ENCODE data around the gene CACNA1G. TPM values are rescaled to one million over a fixed set of nuclear protein-coding genes. Genes with fewer than 3 reads are reported as not detected.

CACNA1G gene
- polyA plus RNA-seq, 1 donor from 2014 or later = 10.9 TPM

DNA sequence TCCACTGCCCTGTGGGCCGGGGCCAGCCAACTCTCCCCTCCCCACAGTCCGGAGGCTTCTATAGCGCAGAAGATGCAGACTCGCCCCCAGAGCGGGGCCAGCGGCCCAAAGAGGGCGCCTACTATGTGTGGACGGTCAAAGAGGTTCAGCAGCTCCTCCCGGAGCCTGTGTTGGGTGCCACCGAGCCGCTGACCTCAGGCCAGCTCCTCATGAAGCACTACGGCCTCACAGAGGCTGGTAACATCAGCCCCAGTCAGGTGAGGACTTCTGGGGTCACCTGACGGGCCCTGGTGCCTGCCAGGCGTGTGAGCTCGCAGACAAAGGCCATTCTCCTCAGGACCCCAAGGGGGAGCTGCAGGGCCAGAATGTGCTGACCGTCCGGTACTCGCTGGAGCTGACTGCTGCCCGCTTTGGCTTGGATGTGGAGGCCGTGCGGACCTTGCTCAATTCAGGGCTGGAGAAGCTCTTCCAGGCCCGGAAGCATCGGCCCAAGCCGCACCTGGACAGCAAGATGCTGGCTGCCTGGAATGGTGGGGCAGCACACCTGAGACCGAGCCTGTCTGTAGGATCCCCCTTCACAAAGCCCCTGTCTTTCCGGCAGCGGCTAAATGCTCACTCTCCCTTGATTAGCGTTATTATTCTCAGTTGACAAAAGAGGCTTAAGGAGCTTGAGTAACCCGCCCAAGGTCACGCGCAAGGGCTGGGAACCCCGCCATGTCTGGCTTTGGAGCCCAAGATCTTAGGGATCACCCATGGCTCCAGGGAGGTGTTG is 9.7 kb upstream of the CACNA1G start:
- Histone ChIP-seq H3K27ac (ENCODE audit: low read length) (no peak overlapping the region), H3K4me2 (ENCODE audit: low read length) (no peak overlapping the region), H3K36me3 (ENCODE audit: insufficient read depth, low read length) (no peaks in the 10 kb centered on the region), H3K4me3 (ENCODE audit: low read length) (no peak overlapping the region), H3K79me2 (replicated peaks; ENCODE audit: insufficient read depth, low read length) (no peaks in the 10 kb centered on the region), H3F3A (ENCODE audit: insufficient read depth, low read length, poor library complexity, severe bottlenecking) (no peaks in the 10 kb centered on the region), H4K20me1 (ENCODE audit: insufficient read depth) (no peaks in the 10 kb centered on the region), H3K9ac (ENCODE audit: low read length) (peak overlapping the region; percentile 7), H3K9me3 (ENCODE audit: low read length) (no peaks in the 10 kb centered on the region), H2AFZ (ENCODE audit: low read depth, low read length) (no peak overlapping the region), H3K9me2 (ENCODE audit: insufficient read depth, low read length) (no peaks in the 10 kb centered on the region), H3K27me3 (ENCODE audit: insufficient read depth, low read depth, low read length) (no peaks in the 10 kb centered on the region)
- TF ChIP-seq POLR2AphosphoS5 (IDR thresholded peaks at IDR 0.05) (no peak), EP300 (conservative IDR thresholded peaks at IDR 0.05; ENCODE audit: poor library complexity, severe bottlenecking) (no peak), RAD21 (conservative IDR thresholded peaks at IDR 0.05) (peak; percentile 89), MXI1 (conservative IDR thresholded peaks at IDR 0.05; ENCODE audit: poor library complexity, severe bottlenecking) (peak; percentile 16), EZH2 (IDR thresholded peaks at IDR 0.05; ENCODE audit: borderline replicate concordance, insufficient read depth, low read length, poor library complexity, severe bottlenecking) (no peak), TAF1 (IDR thresholded peaks at IDR 0.05; ENCODE audit: low read depth) (no peak), SMC3 (conservative IDR thresholded peaks at IDR 0.05; ENCODE audit: poor library complexity) (peak; percentile 92)
- TF ChIP-seq, protein P1, sequence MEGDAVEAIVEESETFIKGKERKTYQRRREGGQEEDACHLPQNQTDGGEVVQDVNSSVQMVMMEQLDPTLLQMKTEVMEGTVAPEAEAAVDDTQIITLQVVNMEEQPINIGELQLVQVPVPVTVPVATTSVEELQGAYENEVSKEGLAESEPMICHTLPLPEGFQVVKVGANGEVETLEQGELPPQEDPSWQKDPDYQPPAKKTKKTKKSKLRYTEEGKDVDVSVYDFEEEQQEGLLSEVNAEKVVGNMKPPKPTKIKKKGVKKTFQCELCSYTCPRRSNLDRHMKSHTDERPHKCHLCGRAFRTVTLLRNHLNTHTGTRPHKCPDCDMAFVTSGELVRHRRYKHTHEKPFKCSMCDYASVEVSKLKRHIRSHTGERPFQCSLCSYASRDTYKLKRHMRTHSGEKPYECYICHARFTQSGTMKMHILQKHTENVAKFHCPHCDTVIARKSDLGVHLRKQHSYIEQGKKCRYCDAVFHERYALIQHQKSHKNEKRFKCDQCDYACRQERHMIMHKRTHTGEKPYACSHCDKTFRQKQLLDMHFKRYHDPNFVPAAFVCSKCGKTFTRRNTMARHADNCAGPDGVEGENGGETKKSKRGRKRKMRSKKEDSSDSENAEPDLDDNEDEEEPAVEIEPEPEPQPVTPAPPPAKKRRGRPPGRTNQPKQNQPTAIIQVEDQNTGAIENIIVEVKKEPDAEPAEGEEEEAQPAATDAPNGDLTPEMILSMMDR (IDR thresholded peaks at IDR 0.05; ENCODE audit: poor library complexity, severe bottlenecking) = peak; percentile 86
- TF ChIP-seq, protein P2, sequence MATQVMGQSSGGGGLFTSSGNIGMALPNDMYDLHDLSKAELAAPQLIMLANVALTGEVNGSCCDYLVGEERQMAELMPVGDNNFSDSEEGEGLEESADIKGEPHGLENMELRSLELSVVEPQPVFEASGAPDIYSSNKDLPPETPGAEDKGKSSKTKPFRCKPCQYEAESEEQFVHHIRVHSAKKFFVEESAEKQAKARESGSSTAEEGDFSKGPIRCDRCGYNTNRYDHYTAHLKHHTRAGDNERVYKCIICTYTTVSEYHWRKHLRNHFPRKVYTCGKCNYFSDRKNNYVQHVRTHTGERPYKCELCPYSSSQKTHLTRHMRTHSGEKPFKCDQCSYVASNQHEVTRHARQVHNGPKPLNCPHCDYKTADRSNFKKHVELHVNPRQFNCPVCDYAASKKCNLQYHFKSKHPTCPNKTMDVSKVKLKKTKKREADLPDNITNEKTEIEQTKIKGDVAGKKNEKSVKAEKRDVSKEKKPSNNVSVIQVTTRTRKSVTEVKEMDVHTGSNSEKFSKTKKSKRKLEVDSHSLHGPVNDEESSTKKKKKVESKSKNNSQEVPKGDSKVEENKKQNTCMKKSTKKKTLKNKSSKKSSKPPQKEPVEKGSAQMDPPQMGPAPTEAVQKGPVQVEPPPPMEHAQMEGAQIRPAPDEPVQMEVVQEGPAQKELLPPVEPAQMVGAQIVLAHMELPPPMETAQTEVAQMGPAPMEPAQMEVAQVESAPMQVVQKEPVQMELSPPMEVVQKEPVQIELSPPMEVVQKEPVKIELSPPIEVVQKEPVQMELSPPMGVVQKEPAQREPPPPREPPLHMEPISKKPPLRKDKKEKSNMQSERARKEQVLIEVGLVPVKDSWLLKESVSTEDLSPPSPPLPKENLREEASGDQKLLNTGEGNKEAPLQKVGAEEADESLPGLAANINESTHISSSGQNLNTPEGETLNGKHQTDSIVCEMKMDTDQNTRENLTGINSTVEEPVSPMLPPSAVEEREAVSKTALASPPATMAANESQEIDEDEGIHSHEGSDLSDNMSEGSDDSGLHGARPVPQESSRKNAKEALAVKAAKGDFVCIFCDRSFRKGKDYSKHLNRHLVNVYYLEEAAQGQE (IDR thresholded peaks at IDR 0.05; ENCODE audit: borderline replicate concordance) = no peak

DNA sequence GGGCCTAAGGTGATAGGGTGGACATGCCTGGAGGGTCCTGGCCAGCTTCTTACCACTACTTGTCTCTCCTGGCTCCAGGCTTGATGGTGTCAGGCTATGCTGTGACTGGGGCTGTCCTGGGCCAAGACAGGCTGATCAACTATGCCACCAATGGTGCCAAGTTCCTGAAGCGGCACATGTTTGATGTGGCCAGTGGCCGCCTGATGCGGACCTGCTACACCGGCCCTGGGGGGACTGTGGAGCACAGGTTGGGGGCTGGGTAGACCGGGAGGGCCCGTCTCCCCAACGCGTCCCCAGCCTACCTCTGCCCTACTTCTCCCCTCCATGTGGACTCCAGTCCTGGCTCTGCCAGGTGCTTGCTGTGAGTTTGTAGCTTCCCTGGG is 9.1 kb upstream of the CACNA1G start:
- TF ChIP-seq, protein P1 (IDR thresholded peaks at IDR 0.05; ENCODE audit: poor library complexity, severe bottlenecking) = no peak
- TF ChIP-seq EP300 (conservative IDR thresholded peaks at IDR 0.05; ENCODE audit: poor library complexity, severe bottlenecking) = no peak
- TF ChIP-seq SMC3 (conservative IDR thresholded peaks at IDR 0.05; ENCODE audit: poor library complexity) = no peak
- TF ChIP-seq POLR2AphosphoS5 (IDR thresholded peaks at IDR 0.05) = no peak
- TF ChIP-seq, protein P2 (IDR thresholded peaks at IDR 0.05; ENCODE audit: borderline replicate concordance) = no peak
- TF ChIP-seq TAF1 (IDR thresholded peaks at IDR 0.05; ENCODE audit: low read depth) = no peak
- TF ChIP-seq RAD21 (conservative IDR thresholded peaks at IDR 0.05) = no peak
- no peak for TF ChIP-seq MXI1 (conservative IDR thresholded peaks at IDR 0.05; ENCODE audit: poor library complexity, severe bottlenecking)
- TF ChIP-seq EZH2 (IDR thresholded peaks at IDR 0.05; ENCODE audit: borderline replicate concordance, insufficient read depth, low read length, poor library complexity, severe bottlenecking) = no peak
- Histone ChIP-seq H3F3A (ENCODE audit: insufficient read depth, low read length, poor library complexity, severe bottlenecking) (no peaks in the 10 kb centered on the region), H3K27me3 (ENCODE audit: insufficient read depth, low read depth, low read length) (no peaks in the 10 kb centered on the region), H3K9ac (ENCODE audit: low read length) (no peak overlapping the region), H3K9me3 (ENCODE audit: low read length) (no peaks in the 10 kb centered on the region), H3K4me2 (ENCODE audit: low read length) (no peak overlapping the region), H2AFZ (ENCODE audit: low read depth, low read length) (no peak overlapping the region), H3K9me2 (ENCODE audit: insufficient read depth, low read length) (no peaks in the 10 kb centered on the region), H3K36me3 (ENCODE audit: insufficient read depth, low read length) (no peaks in the 10 kb centered on the region), H3K27ac (ENCODE audit: low read length) (no peak overlapping the region), H4K20me1 (ENCODE audit: insufficient read depth) (no peaks in the 10 kb centered on the region), H3K4me3 (ENCODE audit: low read length) (no peak overlapping the region), H3K79me2 (replicated peaks; ENCODE audit: insufficient read depth, low read length) (no peaks in the 10 kb centered on the region)

All from neural cell (in vitro differentiated cells).